NCI-H82 treated with DMSO at 0.1 percent for 48 hours (cell line): ENCODE measurements around the gene MADD.
A peak's percentile ranks its signal among the peaks of the same experiment; 100 is the strongest.

Source experiments
- DNase-seq: peaks from one replicate; lab custom pipeline; 2025; ENCODE audit not compliant: unreplicated experiment; lab: John Stamatoyannopoulos, UW

The MADD gene

GRCh38 chr11:47355283-47356128 lies 85.6 kb downstream of the MADD start:
- peak; percentile 79 for DNase-seq

GRCh38 chr11:47356129-47356997 lies 86.4 kb downstream of the MADD start:
- no peak for DNase-seq

DNA sequence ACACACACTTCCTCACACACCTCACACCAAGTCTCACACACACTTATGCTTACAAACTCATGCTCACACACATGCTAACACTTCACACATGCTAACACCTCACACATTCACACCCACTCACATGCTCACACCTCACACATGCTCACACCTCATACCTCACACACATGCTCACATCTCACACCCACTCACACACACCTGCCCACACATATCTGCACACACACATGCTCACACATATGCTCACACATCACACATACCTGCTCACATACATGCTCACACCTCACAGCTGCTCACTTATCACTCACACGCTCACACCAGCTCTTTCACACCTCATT lies 87.0 kb downstream of the MADD start:
- no peak for DNase-seq

- no peak for DNase-seq
These were observed 88.2 kb downstream of the MADD start for GRCh38 chr11:47357985-47358730.

- no peak for DNase-seq
These were observed 88.8 kb downstream of the MADD start for GRCh38 chr11:47358731-47359051.

DNA sequence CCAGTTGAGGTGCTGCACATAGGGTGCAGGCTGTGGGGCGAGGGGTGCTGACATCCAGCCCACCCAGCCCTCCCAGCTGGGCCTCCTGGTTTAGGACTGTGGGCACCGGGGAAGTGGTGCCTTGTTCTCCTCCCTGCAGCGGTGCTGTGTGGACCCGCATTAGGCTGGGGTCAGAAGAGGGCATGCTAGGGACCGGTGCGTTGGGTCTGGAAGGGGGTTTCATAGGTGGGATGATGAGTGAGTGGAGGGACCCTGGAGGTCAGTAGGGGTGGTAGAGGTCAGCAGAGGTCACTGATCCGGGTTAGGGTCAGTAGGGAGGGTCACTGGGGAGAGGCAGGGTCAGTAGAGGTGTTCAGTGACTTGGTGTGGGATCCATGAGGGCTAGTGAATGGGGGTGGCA lies 89.2 kb downstream of the MADD start:
- no peak for DNase-seq

DNA sequence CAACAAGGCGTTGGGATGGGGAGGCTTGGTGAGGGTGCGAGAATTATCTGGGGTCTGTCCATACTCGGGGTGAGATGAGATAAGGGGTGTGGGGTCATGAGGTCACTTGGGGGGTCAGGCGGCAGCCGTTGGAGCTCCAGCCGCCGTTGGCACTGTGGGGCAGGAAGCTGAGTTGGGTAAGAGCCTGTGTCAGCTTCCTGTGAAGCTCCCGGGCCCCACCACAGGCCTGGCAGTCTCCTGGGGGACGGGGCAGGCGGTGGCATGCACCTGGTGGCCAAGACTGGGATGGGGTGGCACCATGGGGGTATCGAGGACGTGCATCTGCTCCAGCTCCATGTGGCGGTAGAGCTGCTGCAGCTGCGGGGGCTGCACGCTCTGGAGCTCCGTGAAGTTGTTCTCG lies 89.7 kb downstream of the MADD start:
- no peak for DNase-seq

DNA sequence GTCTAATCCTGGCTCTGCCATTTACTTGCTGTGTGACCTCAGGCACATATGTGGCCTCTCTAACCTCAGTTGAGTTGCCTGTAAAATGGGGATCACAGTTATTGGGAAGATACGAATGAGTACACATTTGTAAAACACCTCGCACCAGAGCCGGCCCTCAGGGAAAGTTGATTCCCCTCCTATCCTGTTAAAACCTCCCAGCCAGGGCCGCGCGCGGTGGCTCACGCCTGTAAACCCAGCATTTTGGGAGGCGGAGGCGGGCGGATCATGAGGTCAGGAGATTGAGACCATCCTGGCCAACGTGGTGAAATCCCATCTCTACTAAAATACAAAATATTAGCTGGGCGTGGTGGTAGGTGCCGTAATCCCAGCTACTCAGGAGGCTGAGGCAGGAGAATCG lies 90.4 kb downstream of the MADD start:
- no peak for DNase-seq

GRCh38 chr11:47361419-47361818 lies 91.5 kb downstream of the MADD start:
- no peak for DNase-seq

DNA sequence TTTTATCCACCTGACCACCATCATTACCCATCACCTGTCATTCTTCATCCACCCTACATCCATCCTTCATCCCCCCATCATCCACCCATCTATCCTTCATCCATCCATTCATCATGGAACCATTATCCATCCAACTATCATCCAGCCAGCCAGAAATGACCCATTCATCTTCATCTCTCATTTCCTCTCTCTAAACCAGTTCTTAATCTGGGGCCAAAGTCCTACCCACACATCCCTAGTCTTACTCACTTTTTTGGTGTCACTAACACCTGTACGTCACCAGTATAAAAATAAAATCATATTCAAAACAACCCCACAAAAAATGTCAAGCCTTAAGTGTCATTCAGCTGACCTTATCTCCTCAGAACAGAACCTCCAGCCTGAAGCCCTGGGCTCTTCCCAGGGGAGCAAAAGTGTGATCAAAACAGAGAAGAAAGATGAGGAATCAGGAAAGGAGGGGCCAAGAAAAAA lies 96.1 kb downstream of the MADD start:
- no peak for DNase-seq

GRCh38 chr11:47369676-47370075 lies 99.7 kb downstream of the MADD start:
- no peak for DNase-seq

GRCh38 chr11:47372422-47372821 lies 102.5 kb downstream of the MADD start:
- DNase-seq = no peak

- peak; percentile 14 for DNase-seq
These were observed 104.2 kb downstream of the MADD start for GRCh38 chr11:47373876-47374719.

DNA sequence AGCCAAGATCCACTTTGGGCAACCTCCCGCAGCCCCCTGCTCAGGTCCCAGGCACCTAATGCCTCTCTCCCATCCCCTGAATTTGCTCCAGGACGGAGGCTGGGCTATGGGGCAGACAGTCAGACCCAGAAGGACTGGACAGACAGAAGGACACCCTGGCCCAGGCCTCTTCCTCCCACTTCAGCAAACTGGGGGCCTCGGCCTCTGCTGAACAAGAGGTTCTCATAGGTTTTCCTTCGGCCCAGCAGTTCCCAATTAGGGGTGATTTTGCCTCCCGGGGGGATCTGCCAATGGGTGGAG lies 104.7 kb downstream of the MADD start:
- DNase-seq = no peak

DNA sequence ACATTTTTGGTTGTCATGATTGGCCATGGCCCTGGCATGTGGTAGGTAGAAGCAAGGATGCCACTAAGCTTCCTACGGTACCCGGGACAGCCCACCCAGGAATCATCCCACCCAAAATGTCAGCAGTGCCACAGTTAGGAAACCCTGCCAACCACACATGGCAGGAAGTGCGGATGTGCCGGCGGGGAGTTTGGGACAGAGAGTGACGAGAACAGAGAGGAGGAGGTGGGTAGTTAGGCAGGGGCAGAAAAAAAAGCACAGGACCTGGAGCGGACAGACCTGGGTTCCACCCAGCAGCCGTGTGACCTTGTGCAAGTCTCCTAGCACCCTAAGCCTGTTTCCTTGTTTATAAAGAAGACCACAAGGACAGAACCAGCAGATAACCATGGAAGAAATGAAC lies 105.1 kb downstream of the MADD start:
- DNase-seq = no peak

DNA sequence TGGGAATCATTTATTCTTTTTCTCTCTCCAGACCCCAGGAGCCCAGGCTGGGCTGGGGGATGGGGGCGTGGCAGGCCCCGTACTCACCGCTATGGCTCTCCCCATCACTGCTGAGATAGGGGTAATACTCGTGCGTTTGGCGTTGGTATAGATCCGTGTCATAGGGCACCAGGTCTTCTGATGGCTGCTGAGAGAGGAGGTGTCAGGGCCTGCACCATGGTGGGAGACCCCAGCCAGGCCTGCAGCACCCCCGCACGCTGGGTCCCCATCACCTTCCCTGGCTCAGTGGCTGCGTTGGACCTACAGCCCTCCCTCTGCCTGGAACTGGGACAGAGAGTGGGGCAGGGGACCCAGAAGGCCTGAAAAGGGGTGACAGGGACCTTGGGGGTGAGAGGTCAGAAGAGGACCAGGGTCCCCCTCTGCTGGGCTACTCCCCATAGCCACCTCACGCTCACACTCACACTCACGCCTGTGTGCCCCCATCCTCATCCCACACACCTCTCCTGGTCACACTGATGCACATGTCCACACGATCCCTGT lies 105.7 kb downstream of the MADD start:
- DNase-seq = no peak

DNA sequence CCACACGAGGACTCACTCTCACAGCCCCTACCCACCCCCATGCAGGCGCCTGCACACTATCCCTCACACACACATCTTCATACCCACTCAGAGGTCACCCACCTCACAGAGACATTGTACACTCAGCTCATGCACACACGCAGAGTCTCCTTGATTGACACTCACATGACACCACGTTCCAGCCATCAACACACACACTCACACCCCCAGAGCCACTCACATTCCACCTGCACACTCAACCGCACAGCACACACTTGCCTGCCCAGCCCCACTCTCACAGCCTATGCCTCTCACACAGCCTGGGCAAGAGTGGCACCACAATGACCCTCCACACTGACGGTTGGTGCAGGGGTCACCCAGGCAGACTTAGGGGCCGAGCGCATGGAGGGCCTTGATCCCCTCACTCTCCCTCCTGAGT lies 106.2 kb downstream of the MADD start:
- DNase-seq = no peak

- no peak for DNase-seq
These were observed 106.8 kb downstream of the MADD start for GRCh38 chr11:47376525-47377371.

DNA sequence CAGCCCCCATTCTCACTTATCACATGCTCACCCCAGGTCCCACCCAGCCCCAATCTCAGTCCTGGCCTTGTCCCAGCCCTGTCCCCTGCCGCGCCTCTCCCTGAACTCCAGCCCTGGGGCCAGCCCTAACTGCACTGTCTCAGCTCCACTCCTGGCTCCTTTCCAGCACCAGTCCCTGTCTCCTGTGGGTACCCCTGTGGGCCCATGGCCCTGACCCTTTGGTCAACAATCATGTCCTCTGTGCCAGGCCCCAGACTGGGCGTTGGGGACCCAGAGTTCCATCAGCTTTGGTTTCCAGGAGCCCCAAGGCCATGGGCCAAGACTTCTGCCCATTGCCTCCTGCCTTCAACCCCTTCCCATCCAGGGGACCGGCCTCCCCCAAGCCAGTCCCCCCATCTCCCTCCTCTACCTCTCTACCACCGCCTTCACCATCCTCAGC lies 107.7 kb downstream of the MADD start:
- DNase-seq = no peak
